ENCODE measurements around the gene KDM4F.

The KDM4F gene

DNA sequence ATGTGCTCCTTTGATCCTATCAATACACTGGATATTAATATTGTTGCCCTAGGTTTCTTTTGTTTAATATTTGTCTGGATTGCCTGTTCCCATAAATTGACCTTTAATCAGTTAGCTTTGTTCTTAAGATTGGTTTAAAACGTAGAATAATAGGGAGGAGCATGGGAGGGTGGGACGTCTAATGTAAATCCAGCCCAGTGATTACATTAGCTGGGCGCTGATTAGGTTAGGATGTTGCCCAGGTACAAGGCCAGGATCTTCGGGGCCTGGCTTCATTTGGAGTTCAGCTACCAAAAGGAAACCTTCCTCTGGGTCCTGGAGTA, 17.5 kb downstream of the KDM4F start, which contains the start of gene SRSF8:
TSS of gene SRSF8 (plus strand) at position 204 of the 323 bp plus-strand sequence. CDS start 308 bp downstream, outside the sequence.
- no peak for DNase-seq

- DNase-seq, result peak; percentile 49
Observed at GRCh38 chr11:95067039-95067840, 18.0 kb downstream of the KDM4F start.

DNA sequence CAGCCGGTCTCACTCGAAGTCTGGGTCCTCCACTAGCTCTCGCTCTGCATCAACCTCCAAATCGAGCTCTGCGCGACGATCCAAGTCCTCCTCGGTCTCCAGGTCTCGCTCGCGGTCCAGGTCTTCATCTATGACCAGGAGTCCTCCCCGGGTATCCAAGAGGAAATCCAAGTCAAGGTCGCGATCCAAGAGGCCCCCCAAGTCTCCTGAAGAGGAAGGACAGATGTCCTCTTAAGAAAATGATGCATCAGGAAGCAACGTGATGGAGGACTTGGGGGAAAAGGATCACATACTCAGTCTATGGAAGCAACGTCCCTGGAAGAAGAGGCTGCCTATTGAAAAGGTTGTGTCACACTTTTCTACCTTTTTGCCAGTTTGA, 18.6 kb downstream of the KDM4F start:
- DNase-seq, result no peak

GRCh38 chr11:95068549-95068948, 19.3 kb downstream of the KDM4F start:
- DNase-seq, result peak; percentile 97

DNA sequence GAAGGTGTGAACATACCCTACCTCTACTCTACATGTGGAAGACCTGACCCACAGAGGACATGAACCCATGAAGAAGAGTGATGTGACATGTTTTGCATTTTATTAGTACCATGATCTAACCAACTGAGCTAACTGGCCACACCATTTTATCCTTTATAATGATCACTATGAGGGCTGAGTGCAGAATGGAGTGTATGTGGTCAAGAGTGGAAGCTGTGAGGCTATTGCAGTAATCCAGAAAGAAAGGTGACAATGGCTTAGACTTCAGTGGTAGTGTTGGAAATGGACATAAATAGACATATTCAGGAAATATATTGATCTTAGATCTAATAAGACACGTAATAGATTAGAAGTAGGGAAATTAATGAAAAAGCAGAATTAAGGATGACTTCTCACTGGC, 21.2 kb downstream of the KDM4F start:
- DNase-seq, result no peak

GRCh38 chr11:95072948-95073347, 23.7 kb downstream of the KDM4F start:
- no peak for DNase-seq

DNA sequence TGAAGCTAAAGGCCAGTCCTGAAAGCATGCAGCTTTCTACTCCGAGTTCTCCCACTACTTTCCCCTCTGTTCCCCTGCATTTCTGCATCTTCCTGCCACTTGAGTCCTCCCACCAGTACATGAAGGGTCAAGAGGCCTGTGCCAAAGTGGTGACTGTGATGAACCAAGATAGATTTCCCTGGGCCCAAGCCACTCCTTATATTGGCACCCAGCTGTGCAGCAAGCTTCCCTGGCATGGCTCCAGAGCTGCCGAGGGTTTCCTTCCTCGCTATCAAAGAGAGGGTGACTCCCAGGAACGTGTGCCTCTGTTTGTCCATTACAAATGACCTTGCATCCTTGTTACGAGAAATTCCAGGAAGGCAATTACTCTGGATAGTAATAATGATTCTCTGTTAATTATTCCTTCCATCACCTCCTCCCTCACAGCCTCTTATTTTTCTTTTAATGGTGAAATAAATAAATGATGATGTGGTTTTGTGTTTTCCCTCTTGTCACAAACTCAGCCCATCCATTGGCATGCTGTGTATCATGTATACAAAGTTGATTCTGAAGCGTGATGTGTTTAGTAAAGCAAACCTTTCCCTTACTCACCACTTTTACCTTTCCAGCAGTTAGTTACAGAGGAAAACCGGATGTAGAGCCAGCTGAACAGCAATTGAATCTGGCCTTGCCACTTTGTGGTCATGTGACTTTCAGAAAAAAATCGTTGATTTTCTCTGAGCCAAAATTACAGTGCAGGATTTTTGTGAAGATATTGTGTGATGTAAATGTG, 25.8 kb downstream of the KDM4F start:
- peak; percentile 68 for DNase-seq

DNA sequence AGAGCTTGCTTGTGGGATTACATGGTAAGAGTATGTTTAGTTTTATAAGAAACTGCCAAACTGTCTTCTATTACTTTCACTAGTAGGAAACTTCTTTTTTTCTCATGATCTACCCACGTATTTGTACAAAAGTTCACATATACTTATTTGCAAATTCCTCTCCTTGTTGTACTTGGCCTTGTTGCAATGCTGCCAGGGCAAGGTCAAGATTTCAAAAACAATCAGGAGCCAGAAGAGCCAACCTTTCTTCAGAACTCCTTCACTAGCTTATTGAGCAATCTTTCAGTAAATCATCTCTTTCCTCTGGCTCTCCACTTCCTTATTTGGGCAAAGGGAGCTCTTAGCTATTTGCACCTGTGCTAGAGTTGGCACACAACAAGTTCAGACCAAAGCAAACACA, 27.2 kb downstream of the KDM4F start:
- DNase-seq, result peak; percentile 82

DNA sequence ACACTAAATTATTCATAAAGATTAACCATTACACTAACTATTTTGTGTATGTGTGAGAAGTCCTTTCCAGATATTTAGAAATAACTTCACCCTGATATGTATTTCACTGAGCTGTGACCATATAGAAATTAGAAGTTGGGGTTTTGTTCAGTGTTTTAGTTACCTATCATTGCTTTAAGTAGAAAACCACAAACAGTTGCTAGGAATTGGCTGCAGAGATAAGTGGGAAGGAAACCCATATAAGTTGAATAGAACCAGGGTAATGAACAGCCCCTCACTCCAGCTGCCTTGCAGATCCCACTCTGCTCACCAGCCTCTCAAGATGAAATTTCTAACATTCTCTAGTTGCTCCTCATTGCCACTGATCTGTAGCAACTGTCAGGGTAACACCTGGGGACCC, 27.8 kb downstream of the KDM4F start:
- no peak for DNase-seq

GRCh38 chr11:95078526-95078925, 29.3 kb downstream of the KDM4F start:
- DNase-seq, result peak; percentile 76

- no peak for DNase-seq
Observed at GRCh38 chr11:95081010-95081409, 31.8 kb downstream of the KDM4F start.

DNA sequence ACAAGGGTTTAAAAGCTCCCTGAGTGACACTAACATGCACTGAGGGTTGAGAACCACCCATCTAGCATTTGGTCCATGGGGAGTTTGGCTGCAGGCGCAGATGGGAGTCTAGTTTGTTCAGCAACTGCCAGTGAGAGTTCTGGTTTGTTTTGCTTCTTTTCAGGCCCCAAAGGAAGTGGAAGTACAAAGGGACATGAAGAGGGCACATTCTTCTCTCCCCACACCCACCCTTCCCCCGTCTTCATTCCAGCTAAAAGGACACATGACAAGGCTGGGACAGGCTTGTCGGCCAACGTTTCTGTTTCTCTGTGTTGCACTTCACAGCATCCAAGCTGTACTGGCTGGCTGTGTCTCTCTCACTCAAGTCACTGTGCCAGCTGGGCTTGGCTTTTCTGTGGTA, 32.2 kb downstream of the KDM4F start:
- no peak for DNase-seq

GRCh38 chr11:95082576-95083001, 33.4 kb downstream of the KDM4F start:
- DNase-seq, result no peak

- peak; percentile 86 for DNase-seq
Observed at GRCh38 chr11:95084509-95084908, 35.3 kb downstream of the KDM4F start.

- DNase-seq, result peak; percentile 67
Observed at GRCh38 chr11:95085117-95085816, 36.0 kb downstream of the KDM4F start.

DNA sequence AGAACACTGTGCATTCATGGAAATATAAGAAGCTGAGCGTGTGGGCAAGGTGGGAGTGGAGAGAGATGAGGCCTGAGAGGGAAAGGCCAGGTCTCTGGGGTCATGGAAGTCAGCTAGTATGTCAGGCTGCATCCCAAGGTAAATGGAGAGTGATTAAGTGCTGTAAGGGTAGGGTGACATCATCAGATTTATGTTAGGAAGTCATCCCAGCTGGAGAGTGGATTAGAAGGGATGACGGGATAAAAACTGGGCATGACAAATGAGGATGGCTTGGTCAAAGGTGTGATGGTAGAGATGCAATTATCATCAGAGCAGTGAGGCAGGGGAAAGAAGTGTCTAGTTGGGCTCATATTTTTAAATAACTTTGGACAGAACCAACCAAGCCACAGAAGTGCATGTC, 36.9 kb downstream of the KDM4F start:
- no peak for DNase-seq

DNA sequence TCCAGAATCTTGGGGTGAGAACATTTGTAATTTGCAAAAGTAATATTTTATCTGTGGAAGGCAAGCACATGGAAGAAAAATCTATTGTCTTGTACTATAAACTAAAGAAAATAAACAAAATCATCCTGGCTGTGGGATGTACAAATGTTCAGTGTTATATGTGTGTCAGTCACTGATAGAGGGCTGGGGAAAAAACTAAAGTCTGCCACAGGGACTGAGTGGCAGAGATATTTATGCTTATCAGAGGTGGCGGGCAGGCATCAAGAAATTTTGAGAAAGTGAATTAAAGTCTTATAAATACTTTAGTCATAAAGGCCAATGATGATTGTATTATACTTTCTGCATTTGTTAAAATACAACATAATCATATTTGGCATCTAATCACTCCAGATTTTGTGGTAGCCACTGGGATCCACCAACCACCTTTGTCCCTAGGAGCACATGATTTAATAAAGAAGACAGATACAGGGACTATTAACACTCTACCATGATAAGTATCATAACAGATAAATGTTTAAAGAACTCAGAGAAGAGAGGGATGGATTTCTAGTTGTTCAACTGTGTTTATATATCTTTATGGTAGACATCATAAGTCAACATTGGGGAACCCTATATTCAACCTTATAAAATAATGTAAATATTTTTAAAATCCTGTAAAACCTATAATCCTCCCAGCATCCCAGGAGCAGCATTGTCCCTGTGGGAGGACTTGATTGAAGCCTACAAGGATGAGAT, 37.8 kb downstream of the KDM4F start:
- DNase-seq, result no peak

DNA sequence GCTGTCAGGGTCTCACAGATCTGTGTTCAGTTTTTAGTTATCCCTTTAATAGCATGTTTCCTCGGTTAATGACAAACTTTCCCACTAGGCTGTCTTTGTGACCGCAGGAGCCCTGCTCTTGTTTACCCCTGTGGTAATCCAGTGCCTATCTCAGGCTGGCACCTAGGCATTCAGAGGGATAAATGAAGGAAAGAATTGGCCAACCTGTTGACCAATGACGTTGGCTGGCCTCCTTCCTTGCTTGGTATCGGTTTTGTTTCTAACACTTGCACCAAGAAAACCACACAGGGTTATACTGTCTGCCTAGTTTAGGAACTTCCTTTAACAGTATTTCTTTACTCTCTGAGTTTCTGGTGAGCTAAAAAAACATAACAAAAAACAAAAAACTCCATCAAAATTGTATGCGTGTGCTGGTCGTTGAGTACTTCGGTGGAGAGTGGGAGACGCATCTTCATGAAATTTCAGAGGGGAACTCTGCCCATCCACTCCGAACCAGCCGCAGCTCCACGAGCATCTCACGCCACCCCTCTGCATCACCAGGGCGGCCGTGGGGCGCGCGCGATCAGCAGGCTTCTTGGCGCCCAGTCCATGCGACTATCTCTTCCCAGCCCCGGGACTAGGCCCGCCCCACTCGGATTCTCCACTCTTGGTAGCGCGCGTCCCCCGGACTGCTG, 39.9 kb downstream of the KDM4F start:
- peak; percentile 39 for DNase-seq

GRCh38 chr11:95089620-95090542, 40.7 kb downstream of the KDM4F start, which contains the start of gene ENDOD1:
Gene ENDOD1 (plus strand): TSS chr11:95089846. CDS start chr11:95089928, 82 bp downstream.
- peak; percentile 64 for DNase-seq

DNA sequence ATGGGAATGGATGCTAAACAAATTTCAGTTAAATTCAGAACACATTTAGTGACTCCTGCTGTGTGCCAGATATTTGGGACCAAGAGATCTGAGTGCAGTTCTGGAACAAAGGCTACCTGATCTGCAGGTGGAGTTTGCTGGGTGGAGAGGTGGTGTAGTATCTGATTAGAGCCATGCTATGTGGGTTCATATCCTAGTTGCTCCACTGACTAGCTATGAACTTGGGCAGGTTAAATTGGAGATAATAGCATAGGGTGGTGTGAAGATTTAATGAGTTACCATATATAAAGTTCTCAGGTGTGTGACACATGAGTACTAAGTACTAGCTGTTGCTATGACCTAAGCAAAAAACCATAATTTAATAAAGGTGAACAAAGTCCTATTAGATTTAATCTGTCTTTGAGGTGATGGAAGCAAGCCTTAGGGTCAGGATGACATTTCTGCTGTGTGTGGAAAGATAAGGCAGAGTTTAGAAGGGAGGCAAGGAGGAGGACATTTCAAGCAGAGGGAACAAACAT, 42.5 kb downstream of the KDM4F start:
- DNase-seq, result no peak
